ENCODE data around the gene PLPP7. TPM values are rescaled to one million over a fixed set of nuclear protein-coding genes. Genes with fewer than 3 reads are reported as not detected.

Gene PLPP7
- total RNA-seq, 1 donor from 2014 or later: 0.73 TPM

DNA sequence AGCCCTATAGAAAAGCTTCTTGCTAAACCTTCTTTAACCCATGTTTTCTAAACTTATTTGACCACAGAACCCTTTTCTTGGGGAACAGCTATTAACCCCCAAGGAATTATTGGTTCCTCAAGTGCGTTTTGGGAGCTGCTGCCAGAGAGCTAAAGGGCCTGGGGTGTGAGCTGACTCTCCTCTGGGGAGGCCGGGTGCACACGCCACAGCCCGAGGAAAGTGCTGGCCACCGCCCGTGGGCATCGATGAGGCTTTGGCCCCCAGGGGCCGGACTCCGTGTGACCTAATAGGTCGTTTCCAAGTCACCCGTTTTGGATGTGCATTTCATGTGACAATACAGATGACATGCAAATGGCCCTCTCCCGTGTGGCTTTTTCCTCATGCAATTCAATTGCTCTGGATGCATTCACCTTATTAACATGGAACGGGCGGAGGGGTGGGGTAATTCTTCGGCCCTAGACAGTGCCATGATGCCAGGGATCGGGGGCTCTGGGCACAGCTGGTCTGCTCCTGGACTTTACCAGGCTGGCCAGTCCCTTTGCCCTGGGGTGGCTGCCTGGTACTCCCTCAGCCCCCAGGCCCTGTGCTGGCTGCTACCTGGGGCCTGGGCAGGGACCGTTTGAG lies 19.5 kb downstream of the PLPP7 start:
- no peaks in the 10 kb centered on the region for H3K4me1 Mint-ChIP-seq (ENCODE audit: unreplicated experiment)
- no peak overlapping the region for H3K4me3 Mint-ChIP-seq (ENCODE audit: unreplicated experiment)
- DNase-seq (ENCODE audit: extremely low spot score, unreplicated experiment): no peak
- no peaks in the 10 kb centered on the region for H3K36me3 Mint-ChIP-seq (ENCODE audit: unreplicated experiment)
- TF ChIP-seq, protein P1, sequence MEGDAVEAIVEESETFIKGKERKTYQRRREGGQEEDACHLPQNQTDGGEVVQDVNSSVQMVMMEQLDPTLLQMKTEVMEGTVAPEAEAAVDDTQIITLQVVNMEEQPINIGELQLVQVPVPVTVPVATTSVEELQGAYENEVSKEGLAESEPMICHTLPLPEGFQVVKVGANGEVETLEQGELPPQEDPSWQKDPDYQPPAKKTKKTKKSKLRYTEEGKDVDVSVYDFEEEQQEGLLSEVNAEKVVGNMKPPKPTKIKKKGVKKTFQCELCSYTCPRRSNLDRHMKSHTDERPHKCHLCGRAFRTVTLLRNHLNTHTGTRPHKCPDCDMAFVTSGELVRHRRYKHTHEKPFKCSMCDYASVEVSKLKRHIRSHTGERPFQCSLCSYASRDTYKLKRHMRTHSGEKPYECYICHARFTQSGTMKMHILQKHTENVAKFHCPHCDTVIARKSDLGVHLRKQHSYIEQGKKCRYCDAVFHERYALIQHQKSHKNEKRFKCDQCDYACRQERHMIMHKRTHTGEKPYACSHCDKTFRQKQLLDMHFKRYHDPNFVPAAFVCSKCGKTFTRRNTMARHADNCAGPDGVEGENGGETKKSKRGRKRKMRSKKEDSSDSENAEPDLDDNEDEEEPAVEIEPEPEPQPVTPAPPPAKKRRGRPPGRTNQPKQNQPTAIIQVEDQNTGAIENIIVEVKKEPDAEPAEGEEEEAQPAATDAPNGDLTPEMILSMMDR (IDR thresholded peaks at IDR 0.05): no peak
- no peaks in the 10 kb centered on the region for H3K9me3 Mint-ChIP-seq (ENCODE audit: unreplicated experiment)
- no peak overlapping the region for H3K27ac Mint-ChIP-seq (ENCODE audit: unreplicated experiment)
- peaks cover 3% of the 10 kb centered on the region for H3K27me3 Mint-ChIP-seq (ENCODE audit: unreplicated experiment)

DNA sequence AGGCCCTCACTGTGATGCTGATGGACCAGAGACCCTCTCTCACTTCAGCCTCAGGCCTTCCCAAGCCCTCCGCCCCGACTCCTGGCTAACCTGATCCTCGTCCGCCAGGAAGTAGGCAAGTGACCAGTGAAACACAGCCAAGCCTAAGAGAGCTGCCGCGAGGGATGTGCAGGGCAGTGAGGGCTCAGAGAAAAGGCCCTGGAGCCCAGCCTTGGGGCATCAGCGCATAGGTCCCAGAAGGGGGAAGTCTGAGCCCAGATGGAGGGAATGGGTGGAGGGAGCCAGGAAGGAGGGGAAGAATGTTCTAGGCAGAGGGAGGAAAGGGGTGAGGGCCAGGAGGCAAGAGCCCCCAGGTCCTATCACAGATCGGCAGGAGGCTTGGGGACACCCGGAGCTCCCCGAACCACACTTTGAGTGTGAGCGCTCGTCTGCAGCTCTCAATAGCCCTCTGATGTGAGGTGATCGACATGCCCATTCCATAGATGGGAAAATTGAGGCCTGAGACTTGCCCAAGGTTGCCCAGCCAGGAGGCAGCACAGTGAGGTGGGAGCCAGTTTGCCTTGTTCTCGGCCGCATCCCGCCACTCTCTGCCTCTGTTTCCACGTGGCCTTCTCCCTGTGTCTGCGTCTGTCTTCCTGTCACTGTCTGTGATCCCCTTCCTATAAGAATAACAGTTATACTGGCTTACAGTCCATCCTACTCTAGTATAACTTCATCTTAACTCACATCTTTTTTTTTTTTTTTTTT lies 20.2 kb downstream of the PLPP7 start:
- H3K4me3 Mint-ChIP-seq (ENCODE audit: unreplicated experiment): no peak overlapping the region
- no peaks in the 10 kb centered on the region for H3K4me1 Mint-ChIP-seq (ENCODE audit: unreplicated experiment)
- no peak overlapping the region for H3K27ac Mint-ChIP-seq (ENCODE audit: unreplicated experiment)
- H3K9me3 Mint-ChIP-seq (ENCODE audit: unreplicated experiment): no peaks in the 10 kb centered on the region
- TF ChIP-seq, protein P1 (IDR thresholded peaks at IDR 0.05): no peak
- DNase-seq (ENCODE audit: extremely low spot score, unreplicated experiment): no peak
- H3K27me3 Mint-ChIP-seq (ENCODE audit: unreplicated experiment): peaks cover 3% of the 10 kb centered on the region
- no peaks in the 10 kb centered on the region for H3K36me3 Mint-ChIP-seq (ENCODE audit: unreplicated experiment)

DNA sequence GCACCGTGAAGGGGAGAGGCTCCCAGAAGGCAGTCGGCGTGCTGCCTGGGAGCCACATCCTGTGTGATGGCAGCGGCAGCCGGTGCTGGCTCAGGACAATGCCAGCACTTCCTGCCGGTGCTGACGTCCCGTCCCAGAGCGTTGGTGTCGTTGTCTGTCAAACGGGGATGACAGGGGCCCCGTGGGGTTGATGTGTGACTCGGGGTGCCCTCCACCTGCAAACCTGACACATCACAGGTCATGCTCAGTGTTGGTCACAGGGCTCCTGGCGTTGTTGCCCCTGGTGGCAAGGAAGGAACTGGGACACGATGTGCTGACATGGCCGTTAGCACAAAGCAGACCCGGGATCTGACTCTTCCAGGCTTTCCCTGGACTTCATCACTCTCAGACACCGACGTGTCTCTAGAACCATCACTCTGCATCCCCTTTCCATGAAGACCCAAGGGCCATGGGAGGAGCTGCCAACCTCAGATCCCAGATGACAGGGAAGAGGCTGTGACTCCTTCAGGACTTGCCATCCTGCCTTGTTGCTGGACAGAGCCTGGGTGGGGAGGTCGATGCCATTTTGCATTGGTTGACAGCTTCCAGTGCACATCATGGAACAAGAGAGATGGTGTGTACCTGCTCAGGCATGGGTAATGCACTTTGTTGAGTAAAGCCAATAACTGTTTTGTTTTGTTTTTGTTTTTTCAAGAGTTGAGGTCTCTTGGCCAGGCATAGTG lies 21.5 kb downstream of the PLPP7 start:
- DNase-seq (ENCODE audit: extremely low spot score, unreplicated experiment): no peak
- H3K27me3 Mint-ChIP-seq (ENCODE audit: unreplicated experiment): peaks cover 3% of the 10 kb centered on the region
- H3K36me3 Mint-ChIP-seq (ENCODE audit: unreplicated experiment): no peaks in the 10 kb centered on the region
- no peak overlapping the region for H3K27ac Mint-ChIP-seq (ENCODE audit: unreplicated experiment)
- H3K9me3 Mint-ChIP-seq (ENCODE audit: unreplicated experiment): no peaks in the 10 kb centered on the region
- H3K4me3 Mint-ChIP-seq (ENCODE audit: unreplicated experiment): no peak overlapping the region
- TF ChIP-seq, protein P1 (IDR thresholded peaks at IDR 0.05): no peak
- no peaks in the 10 kb centered on the region for H3K4me1 Mint-ChIP-seq (ENCODE audit: unreplicated experiment)

DNA sequence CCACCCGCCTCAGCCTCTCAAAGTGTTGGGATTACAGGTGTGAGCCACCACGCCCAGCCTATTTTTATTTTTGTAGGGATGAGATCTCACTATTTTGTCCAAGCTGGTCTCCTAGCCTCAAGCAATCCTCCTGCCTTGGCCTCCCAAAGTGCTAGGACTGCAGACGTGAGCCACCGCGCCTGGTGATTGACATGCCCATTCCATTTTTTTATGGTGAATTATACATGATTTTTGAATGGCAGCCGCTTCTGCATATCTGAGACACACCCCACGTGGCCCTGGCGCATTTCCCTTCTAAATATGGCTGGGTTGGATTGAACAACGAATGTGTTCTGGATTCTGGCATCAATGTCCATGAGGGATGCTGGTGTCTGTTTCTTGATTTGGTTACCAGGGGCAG lies 22.7 kb downstream of the PLPP7 start:
- Mint-ChIP-seq H3K4me1 (ENCODE audit: unreplicated experiment) (no peaks in the 10 kb centered on the region), H3K9me3 (ENCODE audit: unreplicated experiment) (no peaks in the 10 kb centered on the region), H3K27me3 (ENCODE audit: unreplicated experiment) (no peaks in the 10 kb centered on the region), H3K4me3 (ENCODE audit: unreplicated experiment) (no peak overlapping the region), H3K27ac (ENCODE audit: unreplicated experiment) (no peak overlapping the region), H3K36me3 (ENCODE audit: unreplicated experiment) (no peaks in the 10 kb centered on the region)
- TF ChIP-seq, protein P1 (IDR thresholded peaks at IDR 0.05): no peak
- DNase-seq (ENCODE audit: extremely low spot score, unreplicated experiment): no peak
